HG02588 (cell line): ENCODE data around the gene CORO2B.

Source experiments
- ATAC-seq: cut with Tn5 transposase; IDR thresholded peaks from one replicate; pipeline ENCODE4 v1.9.1; 2021; ENCODE audit warnings: mild to moderate bottlenecking, moderate library complexity; ENCODE audit not compliant: unreplicated experiment

The CORO2B gene, protein sequence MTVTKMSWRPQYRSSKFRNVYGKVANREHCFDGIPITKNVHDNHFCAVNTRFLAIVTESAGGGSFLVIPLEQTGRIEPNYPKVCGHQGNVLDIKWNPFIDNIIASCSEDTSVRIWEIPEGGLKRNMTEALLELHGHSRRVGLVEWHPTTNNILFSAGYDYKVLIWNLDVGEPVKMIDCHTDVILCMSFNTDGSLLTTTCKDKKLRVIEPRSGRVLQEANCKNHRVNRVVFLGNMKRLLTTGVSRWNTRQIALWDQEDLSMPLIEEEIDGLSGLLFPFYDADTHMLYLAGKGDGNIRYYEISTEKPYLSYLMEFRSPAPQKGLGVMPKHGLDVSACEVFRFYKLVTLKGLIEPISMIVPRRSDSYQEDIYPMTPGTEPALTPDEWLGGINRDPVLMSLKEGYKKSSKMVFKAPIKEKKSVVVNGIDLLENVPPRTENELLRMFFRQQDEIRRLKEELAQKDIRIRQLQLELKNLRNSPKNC

DNA sequence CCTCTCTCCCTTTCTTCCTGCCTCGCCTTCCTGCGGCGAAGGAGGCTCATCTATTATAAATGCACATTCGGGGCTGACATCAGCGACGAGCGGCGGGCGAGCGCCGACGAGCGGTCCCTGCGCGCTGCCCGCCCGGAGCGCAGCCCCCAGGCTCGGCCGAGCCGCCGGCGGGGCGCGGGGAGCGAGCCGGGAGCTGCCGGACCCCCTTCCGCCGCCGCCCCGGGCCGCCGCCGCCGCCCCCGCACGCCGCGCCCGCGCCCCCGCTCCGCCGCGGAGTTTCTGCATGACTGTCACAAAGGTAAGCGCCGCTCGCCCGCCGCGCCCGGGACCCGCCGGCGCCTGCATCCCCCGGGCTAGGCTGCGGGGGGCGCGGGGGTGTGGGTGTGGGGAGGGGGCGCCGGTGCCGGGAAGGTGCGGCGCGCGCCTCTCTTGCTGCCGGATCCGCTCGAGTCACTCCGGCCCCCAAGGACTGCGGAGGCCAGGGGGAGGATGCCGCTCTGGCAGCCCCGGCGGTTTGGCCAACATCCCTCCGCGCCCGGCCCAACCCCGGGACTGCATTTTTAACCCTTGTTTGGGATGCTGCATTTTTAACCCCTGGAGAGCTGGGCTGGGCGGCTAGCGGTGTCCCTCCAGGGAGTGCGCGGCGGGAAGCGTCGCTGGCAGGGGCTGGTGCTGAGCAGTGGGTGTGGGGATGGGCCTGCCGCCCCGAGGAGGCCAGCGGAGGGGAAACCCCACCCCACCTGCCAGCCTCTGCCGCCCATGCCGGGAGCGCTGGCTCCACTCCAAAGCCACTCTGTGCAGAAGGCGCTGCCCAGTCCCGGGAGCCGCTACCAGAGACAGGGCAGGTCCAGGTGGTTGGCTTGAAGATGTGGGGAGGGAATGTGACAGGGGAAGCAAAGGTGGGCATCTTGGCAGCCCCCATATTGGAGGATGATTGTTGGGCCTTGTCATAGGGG, at the start of gene CORO2B:
Gene CORO2B, plus strand, starts transcription at position 14 of the 956 bp plus-strand sequence. Its CDS starts 270 bp downstream, at position 284.
- ATAC-seq, result no peak

GRCh38 chr15:68531387-68532179, 47.2 kb upstream of the CORO2B start:
- no peak for ATAC-seq

GRCh38 chr15:68536331-68537095, 42.3 kb upstream of the CORO2B start:
- no peak for ATAC-seq

GRCh38 chr15:68537097-68537496, 41.7 kb upstream of the CORO2B start:
- no peak for ATAC-seq

- ATAC-seq, result no peak
Observed at GRCh38 chr15:68537506-68537905, 41.3 kb upstream of the CORO2B start.

GRCh38 chr15:68538311-68538710, 40.5 kb upstream of the CORO2B start:
- ATAC-seq, result no peak

GRCh38 chr15:68541743-68542142, 37.0 kb upstream of the CORO2B start:
- ATAC-seq, result no peak

DNA sequence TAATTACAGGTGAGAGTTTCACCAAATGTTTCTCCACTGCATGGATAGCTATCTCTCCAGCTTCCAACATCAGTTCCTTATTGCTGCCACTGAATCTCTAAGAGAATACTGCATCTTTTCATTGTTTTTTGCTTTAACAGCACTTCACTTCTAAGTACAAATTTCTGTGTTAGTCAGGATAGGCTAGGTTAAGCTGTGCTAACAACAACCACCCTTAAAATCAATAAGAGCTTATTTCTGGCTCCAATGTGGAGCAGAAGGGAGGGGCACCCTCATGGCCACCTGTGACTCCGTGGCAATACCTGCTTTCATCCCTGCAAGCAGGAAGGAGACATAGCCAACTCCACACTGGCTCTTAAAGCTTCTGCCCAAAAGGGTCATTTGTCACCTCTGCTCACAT, 36.4 kb upstream of the CORO2B start:
- no peak for ATAC-seq

GRCh38 chr15:68542771-68543164, 36.0 kb upstream of the CORO2B start:
- ATAC-seq, result no peak

- ATAC-seq, result no peak
Observed at GRCh38 chr15:68543165-68544008, 35.4 kb upstream of the CORO2B start.

- no peak for ATAC-seq
Observed at GRCh38 chr15:68546318-68546717, 32.5 kb upstream of the CORO2B start.

DNA sequence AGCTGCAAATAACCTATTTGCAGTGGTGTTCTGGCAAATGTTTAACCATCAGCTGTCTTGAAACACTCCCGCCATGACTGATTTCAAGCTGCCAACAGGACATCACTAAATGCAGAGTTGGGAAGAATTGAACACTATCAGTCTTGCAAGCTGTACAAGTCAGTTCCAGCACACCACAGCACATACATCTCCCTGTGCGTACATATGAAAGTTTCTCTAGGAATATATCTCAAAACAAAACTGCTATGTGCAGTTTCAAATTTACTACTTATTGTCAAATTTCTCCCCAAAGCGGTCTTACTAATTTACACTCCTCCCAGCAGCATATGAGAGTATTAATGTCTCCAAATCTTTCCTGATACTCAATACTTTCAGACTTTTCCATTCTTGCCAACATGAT, 30.4 kb upstream of the CORO2B start:
- ATAC-seq, result no peak

DNA sequence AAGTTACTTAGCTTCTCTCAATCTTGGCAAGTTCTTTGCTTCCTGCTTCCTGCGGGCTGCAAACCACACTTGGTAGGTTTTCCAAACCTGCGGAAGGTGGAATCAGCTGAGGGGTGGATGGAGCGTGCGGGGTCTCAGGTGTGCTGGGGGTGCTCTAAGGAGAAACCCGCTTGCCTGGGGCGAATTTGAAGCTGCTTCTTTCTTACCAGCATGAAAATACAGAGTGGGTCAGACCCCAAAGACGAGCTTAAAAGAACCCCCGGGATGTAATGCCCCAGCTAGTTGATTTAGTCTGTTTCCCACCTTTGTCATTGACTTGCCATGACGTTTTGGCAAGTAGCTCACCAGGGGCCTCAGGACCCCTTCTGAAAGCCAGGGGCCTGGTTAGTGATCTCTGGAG, 28.8 kb upstream of the CORO2B start:
- no peak for ATAC-seq

DNA sequence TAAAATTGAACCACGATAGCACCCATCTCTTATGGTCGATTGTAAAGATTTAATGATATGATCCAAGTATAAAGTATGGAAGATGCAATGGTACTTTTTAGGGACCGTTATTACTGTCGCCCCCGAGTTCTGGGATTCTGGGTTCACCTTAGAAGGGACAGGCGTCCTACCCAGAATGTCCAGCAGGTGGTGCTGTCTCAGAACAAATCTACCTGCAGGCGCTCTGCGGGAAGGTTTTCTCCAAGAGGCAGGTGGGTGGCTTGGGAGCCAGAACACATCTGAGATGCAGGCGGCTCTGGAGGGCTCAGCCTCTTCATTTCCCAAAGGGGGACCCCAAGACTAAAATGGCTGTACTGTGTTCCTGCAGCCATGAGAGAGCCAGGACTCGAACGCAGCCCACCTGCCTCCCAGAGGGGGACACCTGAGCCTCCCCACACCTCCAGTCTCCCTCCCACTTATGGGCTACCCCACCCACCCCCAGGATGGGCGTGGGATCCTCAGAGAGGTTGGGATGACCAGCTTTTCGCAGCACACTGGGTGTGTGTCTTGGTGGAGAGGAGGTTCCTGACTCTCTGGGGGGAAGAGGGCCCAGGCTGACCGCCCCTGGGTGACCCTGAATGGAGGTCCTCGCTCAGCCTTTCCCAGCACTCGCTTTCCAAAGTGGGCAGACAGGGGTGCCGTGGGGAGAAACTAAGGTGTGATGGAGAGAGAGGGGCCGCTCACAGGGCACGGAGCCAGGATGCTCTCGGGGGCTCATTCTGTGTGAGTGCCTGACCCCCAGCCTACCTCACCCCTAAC, 28.1 kb upstream of the CORO2B start:
- no peak for ATAC-seq

DNA sequence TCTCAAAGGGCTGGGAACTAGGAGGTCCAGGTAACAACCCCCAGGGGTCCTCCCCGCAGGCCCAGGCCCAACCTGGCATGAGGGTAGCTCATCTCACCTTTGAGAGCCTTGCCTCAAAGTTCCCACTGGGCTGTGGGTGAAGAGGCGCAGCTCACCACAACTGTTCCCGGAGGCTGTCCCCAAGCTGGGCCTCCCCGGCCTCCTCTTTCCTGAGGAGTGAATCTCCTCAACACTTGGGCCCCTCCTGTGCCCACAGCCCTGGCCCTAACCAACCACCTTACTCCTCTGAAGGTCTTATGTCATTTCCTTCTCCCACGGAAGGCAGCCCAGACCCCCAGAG, 27.5 kb upstream of the CORO2B start:
- ATAC-seq, result no peak

DNA sequence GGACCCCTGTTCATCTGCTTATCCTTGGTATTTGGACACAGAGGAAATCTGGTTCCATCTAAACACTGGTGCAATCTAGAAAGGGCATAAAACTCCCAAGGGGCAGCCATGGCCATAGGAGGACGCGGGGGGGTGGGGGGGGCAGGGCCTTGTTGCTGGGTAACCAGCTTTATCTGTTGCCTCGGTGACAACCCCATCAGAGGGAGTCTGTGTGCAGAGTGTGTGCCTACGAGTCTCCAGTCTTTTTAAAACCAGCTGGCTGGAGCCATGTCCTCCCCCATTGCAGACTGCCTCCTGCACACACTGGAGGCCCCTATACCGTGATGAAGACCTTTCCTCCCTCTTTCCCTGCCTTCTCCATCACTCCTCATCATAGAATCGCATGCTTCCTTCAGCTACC, 26.4 kb upstream of the CORO2B start:
- ATAC-seq, result no peak

DNA sequence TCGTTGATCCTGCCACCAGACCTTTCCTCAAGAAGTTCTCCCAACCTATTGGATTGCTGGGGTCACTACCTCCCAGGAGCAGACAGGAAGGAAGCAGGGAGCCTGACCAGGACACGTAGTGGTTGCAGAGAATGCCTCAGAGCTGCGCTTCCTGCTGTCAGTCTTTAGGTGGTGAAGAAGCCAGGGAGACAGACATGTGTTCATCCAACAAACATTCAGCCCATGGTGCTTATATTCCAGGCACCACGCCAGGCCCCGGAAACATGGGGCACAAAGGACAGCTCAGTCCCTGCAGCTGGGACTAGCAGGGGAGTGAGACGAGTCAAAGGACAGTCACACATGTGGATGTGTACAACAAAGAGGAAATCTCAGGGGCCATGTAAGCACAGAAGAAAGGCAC, 26.0 kb upstream of the CORO2B start:
- no peak for ATAC-seq

GRCh38 chr15:68553314-68553993, 25.3 kb upstream of the CORO2B start:
- ATAC-seq, result no peak
